Measurements from ENCODE around the gene FOXN1.

DNA sequence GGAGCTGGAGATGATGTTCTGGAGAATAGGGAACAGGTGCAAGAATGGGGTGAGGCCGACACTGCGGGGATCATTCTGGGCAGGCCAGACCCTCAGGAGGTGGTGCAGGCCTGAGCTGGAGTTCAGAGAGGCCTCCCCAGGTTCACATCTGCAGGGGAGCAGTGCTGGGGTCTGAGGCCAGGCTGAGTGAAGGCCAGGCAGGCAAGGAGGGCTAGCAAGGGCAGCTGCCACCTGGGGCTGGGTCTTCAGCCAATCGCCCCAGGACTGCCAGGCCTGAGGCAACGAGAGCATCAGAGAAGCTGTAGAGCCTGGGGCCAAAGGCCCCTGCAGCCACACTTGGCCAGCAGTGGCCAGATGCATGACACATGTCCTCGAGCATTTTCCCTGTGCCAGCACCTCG lies 14.5 kb downstream of the FOXN1 start:
- no peak for TF ChIP-seq EZH2 (IDR thresholded peaks at IDR 0.05; ENCODE audit: borderline replicate concordance)
- TF ChIP-seq, protein P1, sequence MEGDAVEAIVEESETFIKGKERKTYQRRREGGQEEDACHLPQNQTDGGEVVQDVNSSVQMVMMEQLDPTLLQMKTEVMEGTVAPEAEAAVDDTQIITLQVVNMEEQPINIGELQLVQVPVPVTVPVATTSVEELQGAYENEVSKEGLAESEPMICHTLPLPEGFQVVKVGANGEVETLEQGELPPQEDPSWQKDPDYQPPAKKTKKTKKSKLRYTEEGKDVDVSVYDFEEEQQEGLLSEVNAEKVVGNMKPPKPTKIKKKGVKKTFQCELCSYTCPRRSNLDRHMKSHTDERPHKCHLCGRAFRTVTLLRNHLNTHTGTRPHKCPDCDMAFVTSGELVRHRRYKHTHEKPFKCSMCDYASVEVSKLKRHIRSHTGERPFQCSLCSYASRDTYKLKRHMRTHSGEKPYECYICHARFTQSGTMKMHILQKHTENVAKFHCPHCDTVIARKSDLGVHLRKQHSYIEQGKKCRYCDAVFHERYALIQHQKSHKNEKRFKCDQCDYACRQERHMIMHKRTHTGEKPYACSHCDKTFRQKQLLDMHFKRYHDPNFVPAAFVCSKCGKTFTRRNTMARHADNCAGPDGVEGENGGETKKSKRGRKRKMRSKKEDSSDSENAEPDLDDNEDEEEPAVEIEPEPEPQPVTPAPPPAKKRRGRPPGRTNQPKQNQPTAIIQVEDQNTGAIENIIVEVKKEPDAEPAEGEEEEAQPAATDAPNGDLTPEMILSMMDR (IDR thresholded peaks at IDR 0.05; ENCODE audit: poor library complexity), result no peak
